GM12873 (cell line): Measurements from ENCODE around the gene FMN2.

Experiments used
- TF ChIP-seq, protein P1 (sequence below): IDR thresholded peaks from 2 replicates; pipeline ENCODE4 v1.5.1; 2012; ENCODE audit warnings: low read depth, mild to moderate bottlenecking, moderate library complexity, low read length, control low read depth; ENCODE audit not compliant: insufficient read depth; ENCODE audit errors: missing control alignments

The FMN2 gene

DNA sequence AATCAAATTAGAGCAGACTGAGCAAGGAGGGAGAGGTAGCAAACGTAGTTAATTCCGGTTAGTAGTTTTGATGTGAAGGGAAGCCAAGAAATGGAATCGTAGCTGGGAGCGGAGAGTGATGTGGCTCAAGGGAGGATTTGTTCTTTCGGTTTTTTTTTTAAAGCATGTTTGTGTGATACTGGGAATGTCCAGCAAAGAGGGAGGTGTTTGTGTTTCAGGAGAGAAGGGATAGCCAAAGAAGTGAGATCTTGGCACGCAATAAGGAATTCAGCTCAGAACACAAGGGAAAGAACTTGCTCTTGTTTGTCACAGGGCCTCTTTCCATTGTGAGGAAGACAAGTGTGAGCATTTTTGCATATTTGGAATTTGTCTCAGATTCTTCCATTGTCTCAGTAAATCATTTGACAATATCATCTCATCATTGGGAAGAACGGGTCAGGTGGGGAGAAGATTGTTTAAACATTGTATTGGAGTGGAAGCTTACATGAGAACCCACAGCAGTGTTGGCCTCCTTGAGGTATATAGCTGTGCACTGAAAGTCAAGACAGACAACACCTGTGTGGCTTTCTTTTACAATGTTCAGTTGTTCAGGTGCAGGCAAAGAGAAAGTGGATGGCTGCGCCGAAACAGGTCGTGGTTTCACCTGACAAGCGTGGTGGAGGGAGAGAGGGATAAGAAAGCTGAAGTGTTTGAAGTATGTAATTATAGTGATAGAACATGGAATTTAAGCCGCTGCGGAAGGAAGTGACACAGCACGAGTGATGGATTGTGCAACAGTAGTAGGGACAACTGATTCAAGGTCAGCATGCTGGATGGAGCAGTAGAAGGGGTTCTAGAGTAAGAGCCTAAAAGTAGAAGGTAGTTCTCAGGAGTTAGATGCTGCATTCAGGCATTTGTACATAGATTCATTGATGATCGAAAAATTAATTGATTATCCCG, 25.4 kb downstream of the FMN2 start:
- TF ChIP-seq, protein P1, sequence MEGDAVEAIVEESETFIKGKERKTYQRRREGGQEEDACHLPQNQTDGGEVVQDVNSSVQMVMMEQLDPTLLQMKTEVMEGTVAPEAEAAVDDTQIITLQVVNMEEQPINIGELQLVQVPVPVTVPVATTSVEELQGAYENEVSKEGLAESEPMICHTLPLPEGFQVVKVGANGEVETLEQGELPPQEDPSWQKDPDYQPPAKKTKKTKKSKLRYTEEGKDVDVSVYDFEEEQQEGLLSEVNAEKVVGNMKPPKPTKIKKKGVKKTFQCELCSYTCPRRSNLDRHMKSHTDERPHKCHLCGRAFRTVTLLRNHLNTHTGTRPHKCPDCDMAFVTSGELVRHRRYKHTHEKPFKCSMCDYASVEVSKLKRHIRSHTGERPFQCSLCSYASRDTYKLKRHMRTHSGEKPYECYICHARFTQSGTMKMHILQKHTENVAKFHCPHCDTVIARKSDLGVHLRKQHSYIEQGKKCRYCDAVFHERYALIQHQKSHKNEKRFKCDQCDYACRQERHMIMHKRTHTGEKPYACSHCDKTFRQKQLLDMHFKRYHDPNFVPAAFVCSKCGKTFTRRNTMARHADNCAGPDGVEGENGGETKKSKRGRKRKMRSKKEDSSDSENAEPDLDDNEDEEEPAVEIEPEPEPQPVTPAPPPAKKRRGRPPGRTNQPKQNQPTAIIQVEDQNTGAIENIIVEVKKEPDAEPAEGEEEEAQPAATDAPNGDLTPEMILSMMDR = no peak

DNA sequence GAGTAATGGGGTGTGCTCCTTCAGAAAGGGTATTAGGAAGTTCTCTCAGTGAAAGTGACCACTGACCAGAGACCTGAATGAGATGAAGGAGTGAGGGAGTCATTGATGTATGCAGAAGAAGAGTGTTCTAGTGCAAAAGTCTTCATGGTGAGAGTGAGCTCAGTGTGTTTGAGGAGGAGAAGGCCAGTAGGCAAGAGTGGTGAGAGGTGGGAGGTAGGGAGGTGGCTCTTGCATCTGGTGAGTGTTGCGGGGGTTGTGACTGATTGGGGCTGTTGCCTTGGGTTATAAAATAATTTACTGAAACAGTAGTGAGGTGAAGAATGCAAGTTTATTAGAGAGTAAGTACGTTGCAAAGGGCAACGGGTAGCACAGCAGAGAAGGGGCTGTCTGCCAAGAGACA, 26.2 kb downstream of the FMN2 start:
- TF ChIP-seq, protein P1 = no peak

DNA sequence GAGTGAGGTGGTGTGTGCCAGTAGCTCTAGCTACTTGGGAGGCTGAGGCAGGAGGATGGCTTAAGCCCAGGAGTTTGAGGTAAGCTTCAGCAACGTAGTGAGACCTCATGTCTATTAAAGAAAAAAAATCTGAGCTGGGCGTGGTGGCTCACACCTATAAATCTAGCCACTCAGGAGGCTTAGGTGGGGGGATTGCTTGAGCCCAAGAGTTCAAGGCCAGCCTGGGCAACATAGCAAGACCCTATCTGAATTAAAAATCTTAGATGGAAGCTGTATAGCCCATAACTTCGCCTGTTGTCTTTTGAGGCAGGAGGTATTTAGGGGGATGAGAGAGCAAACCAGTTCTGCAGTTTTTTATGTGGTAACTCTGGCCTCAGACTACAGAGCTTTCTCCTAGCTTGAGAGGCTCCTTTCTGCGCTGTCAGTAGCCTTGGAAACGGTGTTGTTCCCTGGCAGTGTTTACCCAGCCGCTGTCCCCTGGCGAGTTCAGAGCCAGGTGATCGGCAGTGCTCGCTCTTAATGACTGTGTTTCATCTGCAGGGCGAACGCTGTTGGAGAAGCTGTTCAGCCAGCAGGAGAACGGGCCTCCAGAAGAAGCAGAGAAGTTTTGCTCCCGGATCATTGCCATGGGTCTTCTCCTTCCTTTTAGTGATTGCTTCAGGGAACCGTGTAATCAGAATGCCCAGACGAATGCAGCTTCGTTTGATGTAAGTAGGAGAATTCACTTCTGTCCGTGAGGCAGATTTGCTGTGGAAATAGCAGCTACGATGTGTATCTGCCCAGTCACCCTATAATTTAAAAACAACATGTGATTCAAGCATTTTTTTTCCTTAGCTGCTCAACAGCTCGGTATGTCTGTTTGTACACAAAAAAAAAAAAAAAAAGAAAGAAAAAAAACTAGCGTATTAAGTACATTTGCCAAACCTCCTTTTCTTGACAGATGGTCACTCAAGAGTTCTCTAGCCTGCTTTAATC, 31.2 kb downstream of the FMN2 start:
- TF ChIP-seq, protein P1 = no peak

- TF ChIP-seq, protein P1 = no peak
These were observed 35.1 kb downstream of the FMN2 start for GRCh38 chr1:240126821-240127220.

GRCh38 chr1:240128366-240128765, 36.7 kb downstream of the FMN2 start:
- TF ChIP-seq, protein P1 = no peak

DNA sequence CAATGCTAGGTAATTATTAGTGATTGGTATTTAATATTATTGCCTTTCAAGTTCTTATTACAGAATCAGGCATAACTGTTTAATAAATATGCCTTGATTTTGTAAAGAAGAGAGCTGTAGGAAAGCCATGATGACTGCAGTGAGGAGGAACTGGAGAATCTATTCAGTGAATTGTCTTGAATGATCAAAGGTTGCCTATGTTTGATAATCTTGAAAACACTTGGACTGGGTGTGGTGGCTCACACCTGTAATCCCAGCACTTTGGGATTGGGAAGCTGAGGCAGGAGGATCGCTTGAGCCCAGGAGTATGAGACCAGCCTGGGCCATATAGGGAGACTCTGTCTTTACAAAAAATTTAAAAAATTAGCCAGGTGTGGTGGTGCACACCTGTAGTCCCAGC, 42.4 kb downstream of the FMN2 start:
- TF ChIP-seq, protein P1 = no peak

GRCh38 chr1:240134596-240134995, 42.9 kb downstream of the FMN2 start:
- TF ChIP-seq, protein P1 = no peak
